GM18907 (cell line): ENCODE results near the gene GNG4.
"Not testable (repeated sequence)": the region's sequence is repeated elsewhere in the genome, so short reads cannot be mapped to it uniquely, and the experiment has no call there.

ENCODE experiments used
- ATAC-seq: cut with Tn5 transposase; IDR thresholded peaks from one replicate; pipeline ENCODE4 v1.9.1; 2021; ENCODE audit warnings: mild to moderate bottlenecking, moderate library complexity; ENCODE audit not compliant: unreplicated experiment

The GNG4 gene

DNA sequence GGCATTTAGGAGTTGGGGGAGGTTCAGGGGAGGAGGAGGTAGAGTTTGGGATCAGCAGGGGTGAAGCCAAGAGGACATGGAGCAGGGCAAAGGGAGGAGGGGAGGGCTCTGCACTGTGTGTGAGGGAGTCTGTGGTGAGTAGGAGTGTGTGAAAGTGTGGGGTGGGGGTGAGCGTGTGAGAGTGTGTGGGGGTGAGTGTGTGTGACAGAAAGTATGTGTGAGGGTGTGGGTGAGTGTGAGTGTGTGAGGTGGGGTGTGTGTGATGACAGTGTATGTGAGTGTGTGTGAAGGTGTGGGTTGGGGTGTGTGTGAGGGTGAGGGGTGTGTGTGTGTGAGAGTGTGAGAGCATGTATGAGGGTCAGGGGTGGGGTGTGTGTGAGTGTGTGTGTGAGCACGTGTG, 62.6 kb downstream of the GNG4 start:
- no peak for ATAC-seq

DNA sequence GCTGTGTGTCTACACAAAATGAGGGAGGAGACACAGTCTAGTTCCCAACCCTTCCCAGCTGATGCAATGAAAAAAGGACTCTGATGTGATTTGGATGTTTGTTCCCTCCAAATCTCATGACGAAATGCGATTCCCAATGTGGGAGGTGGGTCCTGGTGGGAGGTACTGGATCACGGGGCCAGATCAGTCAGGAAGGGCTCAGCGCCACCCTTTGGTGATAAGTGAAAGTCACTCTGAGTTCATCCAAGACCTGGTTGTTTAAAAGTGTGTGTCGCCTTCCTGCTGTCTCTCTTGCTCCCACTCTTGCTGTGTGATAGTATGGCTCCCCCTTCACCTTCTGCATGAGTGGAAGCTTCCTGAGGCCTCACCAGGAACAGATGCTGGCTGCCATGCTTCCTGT, 63.2 kb downstream of the GNG4 start:
- ATAC-seq = no peak

DNA sequence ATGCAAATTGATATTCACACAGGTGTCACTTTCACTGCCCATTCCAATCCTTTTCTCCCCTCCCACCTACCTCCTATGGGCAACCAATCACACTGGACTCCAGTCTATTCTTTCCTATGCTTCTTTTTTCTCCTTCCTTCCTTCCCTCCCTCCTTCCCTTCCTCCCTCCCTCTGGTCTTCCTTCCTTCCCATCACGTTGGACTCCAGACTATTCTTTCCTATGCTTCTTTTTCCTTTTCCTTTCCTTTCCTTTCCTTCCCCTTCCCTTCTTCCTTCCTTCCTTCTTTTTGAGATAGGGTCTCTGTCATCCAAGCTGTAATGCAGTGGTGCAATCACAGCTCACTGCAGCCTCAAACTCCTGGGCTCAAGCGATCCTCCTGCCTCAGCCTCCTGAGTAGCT, 64.6 kb downstream of the GNG4 start:
- no peak for ATAC-seq

DNA sequence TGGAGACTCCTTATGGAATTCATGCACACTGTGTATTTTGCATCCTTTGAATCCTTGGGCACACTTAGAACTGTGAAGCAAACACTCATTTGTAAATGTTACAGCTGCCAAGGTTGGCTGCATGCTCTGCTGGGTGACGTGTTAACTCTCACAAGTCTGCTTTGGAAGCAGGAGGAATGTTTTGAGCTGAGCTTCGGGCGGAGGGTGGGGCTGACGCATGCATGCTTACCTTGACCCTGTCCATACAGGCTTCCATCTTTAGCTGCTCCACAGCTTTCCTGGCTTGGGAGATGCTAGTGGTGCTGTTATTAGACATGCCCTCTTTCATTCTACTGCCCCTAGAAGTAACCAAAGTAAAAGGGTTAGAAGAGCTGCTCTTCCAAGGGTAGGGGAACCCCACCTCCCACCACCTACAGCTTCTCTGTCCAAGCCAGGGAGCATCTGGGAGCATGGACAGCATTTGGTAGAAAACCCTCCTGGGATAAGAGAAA, 66.0 kb downstream of the GNG4 start:
- no peak for ATAC-seq

DNA sequence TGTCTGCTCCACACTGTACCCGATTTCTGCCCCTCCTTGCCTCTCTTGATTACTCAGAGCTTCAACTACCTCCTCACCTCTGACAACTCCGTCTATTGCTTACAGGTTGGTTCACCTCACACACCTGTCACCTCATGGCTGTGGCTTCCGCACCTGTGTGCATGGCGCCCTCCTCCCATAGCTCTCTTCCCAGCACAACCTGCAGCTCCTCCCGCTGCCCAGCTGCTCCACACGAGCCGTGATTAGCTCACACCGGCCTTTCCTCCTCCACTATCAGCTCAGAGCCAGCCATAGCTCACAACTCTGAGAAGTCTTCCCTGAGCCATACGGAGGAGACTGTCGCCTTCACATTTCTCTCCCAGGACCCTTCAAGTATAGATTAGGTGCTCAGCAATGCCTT, 67.5 kb downstream of the GNG4 start:
- ATAC-seq = no peak

DNA sequence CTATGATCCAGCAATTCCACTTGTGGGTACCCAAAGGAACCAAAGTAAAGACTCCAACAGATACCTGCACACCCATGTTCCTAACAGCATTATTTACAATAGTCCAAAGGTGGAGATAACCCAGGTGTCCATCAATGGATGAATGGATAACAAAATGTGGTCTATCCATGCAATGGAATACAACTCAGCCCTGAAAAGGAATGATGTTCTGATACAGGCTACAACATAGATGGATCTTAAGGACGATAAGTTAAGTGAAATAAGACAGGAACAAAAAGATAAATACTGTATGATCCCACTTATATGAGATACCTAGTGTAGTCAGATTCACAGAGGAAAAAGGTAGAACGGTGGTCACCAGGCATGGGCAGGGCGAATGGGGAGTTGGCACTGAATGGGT, 69.7 kb downstream of the GNG4 start:
- no peak for ATAC-seq

DNA sequence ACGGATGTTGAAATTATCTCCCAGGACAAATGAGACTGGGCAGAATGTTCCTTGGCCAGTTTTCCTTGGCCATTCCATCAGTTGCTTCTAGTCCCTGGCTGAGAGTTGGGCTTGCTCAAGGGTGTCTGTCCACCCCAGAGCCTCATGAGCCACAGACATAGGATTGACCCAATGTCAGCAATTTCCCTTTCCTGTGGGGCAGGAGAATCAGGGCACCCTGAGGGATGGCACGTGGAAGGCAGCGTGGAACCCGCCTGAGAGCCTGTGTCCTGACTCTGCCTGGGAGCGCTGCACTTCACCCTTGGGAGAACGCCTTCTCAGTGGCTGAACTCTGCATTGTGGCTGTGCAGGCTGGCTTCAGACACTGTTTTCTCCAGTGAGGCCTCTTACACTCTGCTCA, 74.0 kb downstream of the GNG4 start:
- ATAC-seq = no peak

DNA sequence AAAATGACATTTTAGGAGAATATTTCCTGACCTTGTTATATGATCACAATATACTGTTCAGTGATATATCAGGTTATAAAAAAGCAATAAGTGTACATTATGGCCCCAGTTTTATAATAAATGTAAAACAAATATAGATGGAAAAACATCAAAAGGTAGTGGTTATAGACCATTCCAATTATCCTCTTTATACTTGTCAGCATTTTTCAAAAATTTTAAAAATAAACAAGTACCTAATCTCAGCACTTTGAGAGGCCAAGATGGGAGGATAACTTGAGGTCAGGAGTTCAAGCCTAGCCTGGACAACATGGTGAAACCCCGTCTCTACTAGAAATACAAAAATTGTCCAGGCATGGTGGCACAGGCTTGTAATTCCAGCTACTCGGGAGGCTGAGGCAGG, 75.7 kb downstream of the GNG4 start:
- ATAC-seq = no peak

DNA sequence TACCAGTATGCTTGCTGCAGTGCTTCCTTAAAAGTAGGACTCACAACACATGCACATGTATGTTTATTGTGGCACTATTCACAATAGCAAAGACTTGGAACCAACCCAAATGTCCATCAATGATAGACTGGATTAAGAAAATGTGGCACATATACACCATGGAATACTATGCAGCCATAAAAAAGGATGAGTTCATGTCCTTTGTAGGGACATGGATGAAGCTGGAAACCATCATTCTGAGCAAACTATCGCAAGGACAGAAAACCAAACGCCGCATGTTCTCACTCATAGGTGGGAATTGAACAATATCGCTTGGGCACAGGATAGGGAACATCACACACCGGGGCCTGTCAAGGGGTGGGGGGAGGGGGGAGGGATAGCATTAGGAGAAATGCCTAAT, 76.6 kb downstream of the GNG4 start:
- ATAC-seq = not testable (repeated sequence)

DNA sequence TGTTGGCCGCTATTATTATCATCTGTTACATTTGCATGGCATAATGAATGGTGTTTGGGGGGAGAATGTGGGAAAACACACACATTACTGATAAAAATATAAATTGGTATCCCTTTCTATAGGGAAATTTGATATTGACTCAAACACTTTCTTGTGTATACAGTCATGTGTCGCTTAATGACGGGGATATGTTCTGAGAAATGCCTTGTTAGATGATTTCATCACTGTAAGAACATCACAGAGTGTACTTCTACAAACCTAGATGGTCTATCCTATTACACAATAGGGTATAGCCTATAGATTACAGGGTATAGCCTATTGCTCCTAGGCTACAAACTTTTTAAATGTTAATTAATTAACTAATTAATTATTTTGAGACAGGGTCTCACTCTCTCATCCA, 78.1 kb downstream of the GNG4 start:
- ATAC-seq = no peak

DNA sequence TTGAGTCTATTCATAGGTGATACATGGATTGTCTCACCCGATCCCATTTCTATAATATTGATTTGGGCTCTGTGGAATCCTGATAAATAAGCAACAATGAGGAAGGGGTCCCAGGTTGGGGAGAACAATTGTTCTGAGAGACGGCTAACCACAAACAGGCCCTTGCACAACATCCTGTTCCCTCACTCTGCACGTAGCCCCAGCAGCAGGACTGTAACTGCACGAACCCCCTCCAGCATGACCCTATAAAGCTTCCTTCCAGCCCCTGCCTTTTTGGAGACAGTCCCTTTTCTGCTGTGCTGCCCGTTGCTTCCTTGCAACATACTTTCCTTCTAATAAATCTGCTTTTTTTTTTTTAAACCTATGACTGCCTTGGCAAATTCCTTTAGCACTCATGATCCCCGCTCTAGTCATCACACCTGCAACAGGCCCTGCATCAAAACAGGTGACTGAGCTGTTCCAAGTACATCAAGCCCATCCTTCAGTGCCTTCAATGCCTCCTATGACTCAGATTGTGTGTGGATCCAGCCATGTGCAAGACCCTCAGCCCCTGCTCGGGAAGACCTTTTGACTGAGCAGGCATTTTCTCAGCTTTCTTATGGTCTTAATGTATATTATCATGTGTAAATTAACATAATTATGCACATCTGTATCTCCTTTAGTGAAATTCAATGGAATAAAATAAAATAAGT, 81.6 kb downstream of the GNG4 start:
- no peak for ATAC-seq

DNA sequence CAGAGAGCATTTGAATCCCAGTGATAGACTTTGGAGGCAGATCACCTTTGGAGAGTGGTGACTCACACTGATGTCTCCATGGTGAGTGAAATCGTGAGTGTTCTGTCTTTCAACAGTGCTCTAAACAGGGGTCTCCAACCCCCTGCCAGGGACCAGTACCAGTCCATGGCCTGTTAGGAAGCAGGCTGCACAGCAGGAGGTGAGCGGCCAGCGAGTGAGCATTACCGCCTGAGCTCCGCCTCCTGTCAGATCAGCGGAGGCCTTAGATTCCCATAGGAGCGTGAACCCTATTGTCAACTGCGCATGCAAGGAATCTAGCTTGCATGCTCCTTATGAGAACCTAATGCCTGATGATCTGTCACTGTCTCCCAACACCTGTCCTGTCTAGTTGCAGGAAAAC, 83.5 kb downstream of the GNG4 start:
- no peak for ATAC-seq

DNA sequence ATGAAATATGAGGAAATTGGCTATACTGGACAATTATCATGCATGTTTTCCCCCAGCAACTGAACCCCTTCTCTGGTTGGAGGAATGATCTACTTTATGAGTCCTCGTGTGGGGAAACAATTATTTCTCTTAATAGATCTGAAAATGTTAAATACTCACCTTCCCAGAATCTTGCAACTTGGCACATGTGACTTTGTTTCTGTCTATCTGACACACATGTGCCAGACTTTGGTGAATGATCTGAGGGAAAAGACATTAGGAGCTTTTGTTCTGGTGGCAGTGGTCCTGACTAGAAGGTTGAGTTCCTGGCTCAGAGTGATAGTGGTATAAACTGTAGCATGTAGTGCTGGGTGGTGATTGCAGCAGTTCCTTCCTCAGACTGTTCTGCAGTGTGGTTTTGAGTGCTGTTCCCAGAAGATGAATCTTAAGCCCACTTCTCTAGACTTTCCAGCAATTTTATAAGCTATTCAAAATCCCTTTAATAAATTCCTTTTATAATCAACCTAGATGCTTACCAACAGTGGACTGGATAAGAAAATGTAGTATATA, 86.0 kb downstream of the GNG4 start:
- no peak for ATAC-seq

DNA sequence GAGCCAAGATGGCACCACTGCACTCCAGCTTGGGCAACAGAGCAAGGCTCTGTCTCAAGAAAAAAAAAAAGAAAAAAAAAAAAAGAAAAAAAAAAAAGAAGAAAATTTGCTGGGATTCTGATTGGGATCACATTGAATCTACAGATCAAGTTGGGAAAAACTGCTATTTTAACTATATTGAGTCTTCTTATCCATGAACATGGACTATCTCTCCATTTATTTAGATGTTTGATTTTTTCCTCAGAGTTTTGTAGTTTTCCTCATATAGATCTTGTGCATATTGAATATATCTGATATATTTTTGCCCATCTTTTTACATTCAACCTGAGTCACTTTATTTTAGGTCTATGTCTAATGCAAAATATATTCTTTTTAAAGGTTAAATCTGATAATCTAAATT, 87.0 kb downstream of the GNG4 start:
- no peak for ATAC-seq

DNA sequence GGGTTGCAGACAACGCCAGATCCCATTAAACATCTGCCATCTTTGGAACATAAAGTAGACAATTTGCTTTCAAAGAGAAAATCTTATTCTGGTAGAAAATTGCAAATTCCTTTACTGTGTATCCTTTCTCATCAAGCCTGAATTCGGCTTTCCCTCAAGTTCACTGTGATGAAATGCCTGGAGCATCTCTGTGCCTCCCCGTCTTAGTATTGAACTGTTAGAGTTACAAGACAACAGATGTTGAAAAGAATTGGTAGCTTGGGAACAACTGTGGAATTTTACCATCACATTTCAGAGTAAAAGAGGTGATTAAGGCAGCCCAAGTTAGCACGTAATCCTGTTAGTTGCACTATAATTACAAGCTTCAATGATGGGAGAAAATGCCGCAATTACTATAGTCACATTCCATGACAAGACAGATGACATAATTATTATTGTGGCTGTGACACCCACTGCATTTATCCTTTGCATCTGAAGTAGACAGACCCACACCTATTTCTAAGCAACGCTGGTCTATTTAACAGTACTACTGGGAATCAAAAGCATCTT, 90.9 kb downstream of the GNG4 start:
- no peak for ATAC-seq

DNA sequence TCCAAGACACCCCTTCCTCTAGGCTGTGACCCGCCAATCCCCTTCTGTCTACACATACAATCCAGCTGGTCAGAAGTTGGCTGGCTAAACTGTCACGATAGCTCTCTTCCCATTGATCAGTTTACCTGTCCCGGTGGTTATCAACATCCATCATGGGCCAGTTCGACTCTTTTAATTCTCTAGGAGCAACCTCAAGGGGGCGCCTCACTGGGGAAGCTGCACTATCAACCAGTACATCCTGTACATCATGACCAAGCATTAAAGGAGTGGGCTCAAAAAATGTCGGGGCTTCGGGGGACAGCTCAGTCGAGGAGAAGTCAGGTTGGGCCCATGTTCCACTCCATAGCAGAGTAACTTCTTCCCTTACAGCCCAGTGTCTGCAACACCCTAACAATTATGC, 92.1 kb downstream of the GNG4 start:
- no peak for ATAC-seq

DNA sequence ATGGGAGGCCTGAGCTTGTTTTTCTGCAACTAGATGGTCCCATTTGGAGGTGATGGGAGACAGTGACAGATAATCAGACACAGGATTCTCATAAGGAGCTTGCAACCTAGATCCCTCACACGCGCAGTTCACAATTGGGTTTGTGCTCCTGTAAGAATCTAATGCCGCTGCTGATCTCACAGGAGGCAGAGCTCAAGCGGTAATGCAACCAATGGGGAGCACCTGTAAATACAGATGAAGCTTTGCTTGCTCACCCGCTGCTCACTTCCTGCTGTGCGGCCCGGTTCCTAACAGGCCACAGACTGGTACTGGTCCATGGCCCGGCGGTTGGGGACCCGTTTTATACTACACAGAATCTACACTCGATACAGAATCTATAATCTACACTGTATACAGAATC, 92.8 kb downstream of the GNG4 start:
- ATAC-seq = no peak

DNA sequence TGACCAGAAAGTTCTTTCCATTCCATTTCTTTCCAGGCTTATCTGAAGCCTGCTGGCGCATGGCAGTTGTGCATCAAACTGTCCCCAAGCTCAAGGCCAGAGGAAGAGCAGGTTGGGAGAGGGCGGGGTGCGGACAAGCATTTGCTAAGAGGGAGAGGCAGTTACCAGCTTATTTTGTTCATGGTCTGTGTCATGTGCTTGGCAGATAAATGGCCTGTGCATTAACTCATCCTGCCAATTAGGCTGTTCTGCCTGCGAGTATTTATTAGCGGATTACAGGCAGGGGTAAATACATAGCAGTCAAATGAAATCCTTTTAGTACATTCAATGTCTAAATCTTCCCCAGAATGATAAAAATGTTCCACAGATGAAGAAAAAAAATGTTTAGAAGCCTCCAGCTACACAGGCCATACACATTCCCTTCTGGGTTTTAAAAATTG, 96.5 kb downstream of the GNG4 start:
- ATAC-seq = no peak

DNA sequence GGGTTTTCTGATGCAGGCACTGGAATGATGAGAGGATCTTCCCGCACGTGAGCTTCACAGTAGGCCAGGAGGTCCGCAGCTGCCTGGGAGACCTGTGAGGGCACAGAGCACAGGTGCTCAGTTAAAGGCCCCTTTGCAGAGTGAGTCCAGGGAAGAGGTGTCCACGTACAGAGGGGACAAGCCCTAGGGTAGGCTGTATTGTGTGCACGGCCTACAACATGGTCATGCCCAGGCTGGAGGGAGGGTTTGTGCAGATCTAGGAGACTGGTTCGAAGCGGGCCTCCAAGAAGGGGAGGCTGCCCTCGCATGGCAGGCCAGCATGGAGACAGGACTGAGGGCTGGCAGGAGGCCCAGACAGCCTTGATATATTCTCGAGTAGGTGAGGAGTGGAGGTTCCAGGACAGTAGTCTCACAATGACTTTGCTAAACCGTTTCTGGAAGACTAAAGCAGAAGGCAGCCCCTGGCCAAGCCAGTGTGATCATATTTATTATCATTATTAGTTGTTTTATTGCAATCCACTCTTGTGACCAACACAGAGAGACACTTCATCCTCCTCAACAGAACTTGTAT, 97.4 kb downstream of the GNG4 start:
- no peak for ATAC-seq

DNA sequence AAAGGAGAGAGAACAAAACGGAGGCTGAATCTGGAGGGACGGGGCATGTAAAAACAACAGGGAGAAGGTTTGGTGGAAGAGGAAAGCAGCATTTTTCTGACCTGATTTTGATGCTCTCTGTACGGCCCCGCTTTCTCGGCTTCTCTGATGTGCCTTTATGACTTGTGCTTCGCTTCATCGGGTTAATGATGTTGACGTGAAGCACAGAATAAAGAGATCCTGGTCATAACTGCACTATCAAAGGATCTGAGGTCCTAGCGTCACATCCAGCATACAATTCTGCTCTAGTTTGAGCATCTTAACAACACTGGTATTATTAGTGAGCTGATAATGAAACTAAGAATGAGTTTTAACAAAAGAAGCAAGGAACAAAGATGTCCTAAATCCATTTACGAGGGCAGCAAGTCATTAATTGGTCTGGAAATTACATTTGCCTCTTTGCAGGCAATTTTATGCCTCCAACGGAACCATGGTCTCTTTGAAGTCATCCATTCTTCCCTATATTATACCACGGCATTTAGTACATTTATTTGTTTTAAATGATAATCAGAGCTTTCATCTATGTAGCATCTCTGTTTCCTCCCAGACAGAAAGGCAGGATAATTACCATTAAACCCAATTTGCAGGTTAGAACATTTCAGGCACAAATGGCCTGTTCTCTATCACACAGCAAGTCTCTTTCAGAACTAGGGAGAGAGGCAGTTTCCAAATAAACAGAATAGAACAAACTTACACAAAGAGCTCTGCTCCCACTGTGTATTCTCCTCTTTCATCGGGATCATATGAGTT, 100.0 kb downstream of the GNG4 start:
- ATAC-seq = no peak

DNA sequence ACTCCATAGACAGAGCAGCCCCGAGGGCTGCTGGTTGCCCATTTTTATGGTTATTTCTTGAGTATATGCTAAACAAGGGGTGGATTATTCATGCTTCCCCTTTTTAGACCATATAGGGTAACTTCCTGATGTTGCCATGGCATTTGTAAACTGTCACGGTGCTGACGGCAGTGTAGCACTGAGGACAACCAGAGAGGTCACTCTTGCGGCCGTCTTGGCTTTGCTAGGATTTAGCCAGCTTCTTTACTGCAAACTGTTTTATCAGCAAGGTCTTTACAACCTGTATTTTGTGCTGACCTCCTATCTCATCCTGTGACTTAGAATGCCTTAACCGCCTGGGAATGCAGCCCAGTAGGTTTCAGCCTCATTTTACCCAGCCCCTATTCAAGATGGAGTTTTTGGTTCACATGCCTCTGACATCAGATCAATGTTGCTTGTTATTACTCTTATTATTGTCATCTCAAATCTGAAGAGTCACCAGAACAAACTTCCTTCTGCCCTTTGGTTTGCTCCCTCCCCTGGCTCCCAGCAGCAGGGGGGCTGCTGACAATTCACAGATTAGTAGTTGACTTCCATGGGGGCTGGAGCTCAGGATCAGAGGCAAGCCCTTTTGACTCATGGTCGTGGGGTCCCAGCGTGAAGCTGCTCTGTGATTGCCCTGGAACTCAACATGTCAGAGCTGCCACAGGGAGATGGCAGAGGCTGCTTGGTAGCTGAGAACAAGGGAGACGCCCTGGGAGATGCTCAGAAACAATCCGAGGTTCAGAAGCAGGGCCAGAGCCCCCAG, 103.0 kb downstream of the GNG4 start:
- ATAC-seq = not testable (repeated sequence)
